GM12878 (cell line): ENCODE measurements around the gene UHMK1. TPM values are rescaled to one million over a fixed set of nuclear protein-coding genes. Genes with fewer than 3 reads are reported as not detected.

Source experiments
- ATAC-seq: fragments of 200-7000 bp; cut with Tn5 transposase; 3 replicates; pipeline ENCODE4 v1.9.1; 2020; ENCODE audit warnings: mild to moderate bottlenecking, moderate library complexity
- BruUV-seq: library from RNA; stranded (reverse); fragments of 400-500 nt; replicated peaks from 2 replicates; lab custom pipeline; 2021; lab: Mats Ljungman, UMichigan
- CTCF ChIA-PET: fragments of 300-600 bp; sonication (Branson Sonifier 250); formaldehyde crosslinking; extraction: SDS; loops from one replicate; lab custom pipeline; 2021; ENCODE audit warnings: inconsistent platforms; lab: Yijun Ruan, JAX
- POLR2A ChIA-PET: fragments of 350-600 bp; formaldehyde crosslinking; extraction: SDS; loops from one replicate; lab custom pipeline; 2021; ENCODE audit warnings: inconsistent platforms; lab: Charles Lee
- RAD21 ChIA-PET: fragments of 300-600 bp; sonication (Branson Sonifier 250); formaldehyde crosslinking; loops from one replicate; lab custom pipeline; 2023; ENCODE audit warnings: antibody characterized with exemption; ENCODE audit not compliant: unreplicated experiment; lab: Charles Lee
- SMC1A ChIA-PET: fragments of 300-600 bp; sonication (Branson Sonifier 250); formaldehyde crosslinking; loops from one replicate; lab custom pipeline; 2023; ENCODE audit not compliant: unreplicated experiment, uncharacterized antibody; lab: Charles Lee
- DNase-seq: peaks from one replicate; pipeline ENCODE4 v3.0.0-alpha.2; 2011; ENCODE audit warnings: low read depth, low spot score
- FAIRE-seq: peaks from 3 replicates; lab custom pipeline; 2011; peaks lifted over from hg19 to GRCh38; lab: Jason Lieb, UNC
- H2AFZ ChIP-seq: 2 replicates; pipeline ENCODE4 v1.6.0; 2011; ENCODE audit warnings: low read depth, low read length, control low read depth; ENCODE audit not compliant: control insufficient read depth
- H3K27ac ChIP-seq: 2 replicates; pipeline ENCODE4 v1.5.1; 2011; ENCODE audit warnings: control low read depth; ENCODE audit not compliant: control insufficient read depth, insufficient read depth
- H3K27me3 ChIP-seq, 2 experiments: replicated peaks in 1 of 2; 2 replicates each; pipeline versions ENCODE4 v1.6.0 to v1.6.1; 2011; ENCODE audit warnings: low read length in 1 of 2; ENCODE audit not compliant: control insufficient read depth in 2 of 2, insufficient read depth in 2 of 2
- H3K36me3 ChIP-seq, 2 experiments: 2 replicates each; pipeline ENCODE4 v1.5.1; 2011; ENCODE audit warnings: low read length in 1 of 2; ENCODE audit not compliant: control insufficient read depth in 2 of 2, insufficient read depth in 2 of 2
- H3K4me1 ChIP-seq: 2 replicates; pipeline ENCODE4 v1.6.1; 2011; ENCODE audit warnings: mild to moderate bottlenecking, low read length, moderate library complexity, mixed read lengths; ENCODE audit not compliant: control insufficient read depth, insufficient read depth
- H3K4me2 ChIP-seq: 2 replicates; pipeline ENCODE4 v1.6.0; 2011; ENCODE audit warnings: control low read depth; ENCODE audit not compliant: control insufficient read depth, insufficient read depth
- H3K4me3 ChIP-seq: fragments of 200-600 bp; sonication (generic); 2 replicates; pipeline ENCODE4 v1.5.1; 2016
- H3K79me2 ChIP-seq: 2 replicates; pipeline ENCODE4 v1.6.0; 2011; ENCODE audit warnings: low read length; ENCODE audit not compliant: control insufficient read depth, insufficient read depth
- H3K9ac ChIP-seq: 2 replicates; pipeline ENCODE4 v1.8.0; 2011; ENCODE audit warnings: low read length, control low read depth, mixed read lengths; ENCODE audit not compliant: control insufficient read depth, insufficient read depth
- H3K9me3 ChIP-seq: replicated peaks from 3 replicates; pipeline ENCODE4 v1.5.1; 2011; ENCODE audit warnings: mild to moderate bottlenecking, low read length; ENCODE audit not compliant: control insufficient read depth, insufficient read depth
- H4K20me1 ChIP-seq: 2 replicates; pipeline ENCODE4 v1.6.0; 2011; ENCODE audit not compliant: control insufficient read depth, insufficient read depth
- ATF7 ChIP-seq: fragments of 450-650 bp; IDR thresholded peaks from 2 replicates; pipeline ENCODE4 v1.6.1; 2016; ENCODE audit warnings: low read depth, mild to moderate bottlenecking
- CREB1 ChIP-seq: IDR thresholded peaks from 2 replicates; pipeline ENCODE4 v1.6.1; 2012; ENCODE audit warnings: low read depth, mild to moderate bottlenecking, inconsistent platforms
- GABPA ChIP-seq: IDR thresholded peaks from 2 replicates; pipeline ENCODE4 v1.6.1; 2014; ENCODE audit warnings: antibody characterized with exemption, low read depth, mild to moderate bottlenecking, inconsistent platforms
- MAX ChIP-seq: IDR thresholded peaks from 2 replicates; pipeline ENCODE4 v1.6.1; 2012; ENCODE audit warnings: low read depth, low read length, improper control_type of control experiment
- MEF2B ChIP-seq: fragments of 450-650 bp; IDR thresholded peaks from 2 replicates; pipeline ENCODE4 v1.6.1; 2018; ENCODE audit warnings: mild to moderate bottlenecking, moderate library complexity; ENCODE audit not compliant: partially characterized antibody, poor library complexity, severe bottlenecking
- MTA2 ChIP-seq: fragments of 450-650 bp; IDR thresholded peaks from 2 replicates; pipeline ENCODE4 v1.6.1; 2016; ENCODE audit warnings: low read depth, mild to moderate bottlenecking, moderate library complexity
- MYC ChIP-seq: IDR thresholded peaks from 2 replicates; pipeline ENCODE4 v1.6.1; 2011; ENCODE audit warnings: mild to moderate bottlenecking, low read length, moderate library complexity, inconsistent platforms; ENCODE audit not compliant: insufficient read depth, insufficient replicate concordance, insufficient read length, severe bottlenecking
- NFIC ChIP-seq: IDR thresholded peaks from 2 replicates; pipeline ENCODE4 v1.6.1; 2012; ENCODE audit warnings: low read depth, mild to moderate bottlenecking, inconsistent platforms, low read length, moderate library complexity
- NFYA ChIP-seq: IDR thresholded peaks from 2 replicates; pipeline ENCODE4 v1.6.1; 2011; ENCODE audit warnings: low read depth, mild to moderate bottlenecking, low read length, improper control_type of control experiment, borderline replicate concordance
- NR2C1 ChIP-seq: fragments of 450-650 bp; IDR thresholded peaks from 2 replicates; pipeline ENCODE4 v1.6.1; 2017; ENCODE audit warnings: antibody characterized with exemption, mild to moderate bottlenecking, moderate library complexity
- NR2F1 ChIP-seq: fragments of 450-650 bp; conservative IDR thresholded peaks from 2 replicates; pipeline ENCODE4 v1.6.1; 2017; ENCODE audit warnings: mild to moderate bottlenecking
- RAD51 ChIP-seq: fragments of 450-650 bp; IDR thresholded peaks from 2 replicates; pipeline ENCODE4 v1.6.1; 2016; ENCODE audit warnings: moderate library complexity, mild to moderate bottlenecking, inconsistent platforms
- SP1 ChIP-seq: IDR thresholded peaks from one replicate; pipeline ENCODE4 v1.6.1; 2011; ENCODE audit warnings: low read depth, low read length
- STAT1 ChIP-seq: fragments of 450-650 bp; conservative IDR thresholded peaks from 2 replicates; pipeline ENCODE4 v1.6.1; 2014; ENCODE audit warnings: antibody characterized with exemption, mild to moderate bottlenecking
- TAF1 ChIP-seq: IDR thresholded peaks from 2 replicates; pipeline ENCODE4 v1.6.1; 2011; ENCODE audit warnings: mild to moderate bottlenecking, low read depth, low read length, borderline replicate concordance
- ZNF217 ChIP-seq: fragments of 450-650 bp; IDR thresholded peaks from 2 replicates; pipeline ENCODE4 v1.6.1; 2017; ENCODE audit warnings: antibody characterized with exemption, mild to moderate bottlenecking
- ZZZ3 ChIP-seq: IDR thresholded peaks from 2 replicates; pipeline ENCODE4 v1.6.1; 2011; ENCODE audit warnings: low read depth; ENCODE audit not compliant: control insufficient read depth, insufficient read length
- WGBS: methylation state at CpG from one replicate; pipeline ENCODE4 v1.1.6; 2016; ENCODE audit warnings: low lambda C conversion rate; ENCODE audit not compliant: insufficient replicate concordance, insufficient coverage; ENCODE audit errors: missing lambda C conversion rate; 5-methylcytosine and 5-hydroxymethylcytosine counted together
- in situ Hi-C: fragments of 300-500 bp; cut with MboI; formaldehyde crosslinking; loops from 9 replicates; pipeline ENCODE4 v1.14.3; 2018; ENCODE audit warnings: mixed read lengths
- intact Hi-C: fragments of 100-400 bp; cut with micrococcal nuclease; formaldehyde crosslinking; loops from one replicate; pipeline ENCODE4 v1.14.2; 2022; ENCODE audit not compliant: unreplicated experiment
- polyA plus RNA-seq, 11 experiments: library from polyadenylated mRNA; depleted of rRNA in 4 of 11; unstranded in 6 of 11; stranded (reverse) in 5 of 11; fragments of >200 nt; fragmentation: Nextera tagmentation in 4 of 11; fragmentation: Illumina TruSeq in 1 of 11; extraction: Ambion mirVana in 4 of 11; extraction: Trizol in 1 of 11; gene quantifications; 1 replicate in 1 of 11; 2 replicates in 10 of 11; pipeline versions ENCODE4 v1.2.1 to v1.2.3, GENCODE V29; 2011 to 2016; ENCODE audit warnings: inconsistent platforms in 2 of 11, missing spikeins in 2 of 11, low read depth in 1 of 11
- total RNA-seq, 4 experiments: library from RNA; depleted of rRNA in 3 of 4; stranded (reverse); fragments of >200 nt in 3 of 4; fragmentation: Illumina TruSeq in 1 of 4; extraction: Trizol in 1 of 4; gene quantifications; 2 replicates each; pipeline versions ENCODE4 v1.2.1 to v1.2.3, GENCODE V29; 2013 to 2021

The UHMK1 gene
- total and polyA plus RNA-seq, 10 of the 15 experiments (the other 5 are each of a cell fraction or from before 2014, with no cell fraction given) = 5.7 to 52.7 (median 28.3) TPM

DNA sequence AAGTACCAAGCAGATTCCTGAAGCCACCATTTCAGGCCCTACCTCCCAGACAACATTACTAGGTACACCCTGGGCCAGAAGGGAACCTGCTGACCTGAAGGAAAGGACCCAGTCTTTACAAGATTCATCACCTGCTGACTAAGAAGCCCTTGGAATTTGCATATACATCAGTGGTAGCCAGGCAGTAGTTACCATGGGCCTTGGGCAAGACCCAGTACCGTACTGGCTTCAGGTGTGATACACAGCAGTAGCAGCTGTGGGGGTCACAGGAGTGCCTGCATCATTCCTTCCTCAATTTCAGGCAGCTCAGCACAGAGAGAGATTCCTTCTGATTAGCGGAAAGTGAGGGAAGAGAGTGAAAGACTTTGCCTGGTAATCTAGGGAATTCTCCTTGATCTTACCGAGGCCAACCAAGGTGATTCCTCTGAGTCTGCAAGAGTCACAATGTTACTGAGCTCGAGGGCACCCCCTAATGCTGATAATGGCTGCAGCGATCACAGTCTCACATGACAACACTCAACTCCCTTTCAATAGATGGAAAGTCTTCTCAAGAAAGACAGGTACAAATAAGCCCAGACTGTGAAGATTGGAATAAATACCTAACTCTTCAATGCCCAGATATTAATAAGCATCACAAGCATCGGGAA is 22.0 kb upstream of the UHMK1 start:
- Histone ChIP-seq H4K20me1 (no peaks in the 10 kb centered on the region), H3K4me1 (no peaks in the 10 kb centered on the region), H3K36me3 (no peaks in the 10 kb centered on the region), H3K9me3 (no peaks in the 10 kb centered on the region; the same call in 2 of the 3 replicates), H3K27ac (no peak overlapping the region), H3K4me2 (no peak overlapping the region), H3K79me2 (no peaks in the 10 kb centered on the region), H2AFZ (no peak overlapping the region), H3K27me3 (no peaks in the 10 kb centered on the region), H3K4me3 (no peak overlapping the region), H3K9ac (no peak overlapping the region)
- no TSS peak for BruUV-seq
- TF ChIP-seq MTA2 = no peak
- no peak for TF ChIP-seq MEF2B
- 29% methylated on average over 6 of the region's 6 CpGs for WGBS
- ChIA-PET SMC1A (no interaction called here), CTCF (interaction anchor here (1.0 kb wide), 1 partner anchor 71 kb away, joined by 3 read pairs; no protein-coding TSS in a partner anchor), RAD21 (no interaction called here), POLR2A (no interaction called here)
- DNase-seq (no peak), ATAC-seq (no peak), FAIRE-seq (no peak)
- intact Hi-C loops = no loop called here
- in situ Hi-C loops = no loop called here

DNA sequence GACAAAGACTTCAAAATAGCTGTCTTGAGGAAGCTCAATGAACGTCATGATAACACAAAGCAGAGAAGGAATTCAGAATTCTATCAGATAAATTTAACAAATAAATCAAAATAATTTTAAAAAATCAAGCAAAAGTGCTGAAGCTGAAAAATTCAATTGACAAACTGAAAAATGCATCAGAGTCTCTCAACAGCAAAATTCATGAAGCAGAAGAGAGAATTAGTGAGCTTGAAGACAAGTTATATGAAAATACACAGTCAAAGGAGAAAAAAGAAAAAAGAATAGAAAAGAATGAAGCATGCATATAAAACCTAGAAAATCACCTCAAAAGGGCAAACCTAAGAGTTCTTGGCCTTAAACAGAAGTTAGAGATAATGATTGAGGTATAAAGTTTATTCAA is 21.0 kb upstream of the UHMK1 start:
- POLR2A ChIA-PET = no interaction called here
- no peaks in the 10 kb centered on the region for H3K27me3 ChIP-seq
- intact Hi-C loops = no loop called here
- TF ChIP-seq ZZZ3 = no peak
- no peak for TF ChIP-seq ATF7
- no peak for TF ChIP-seq MAX
- TF ChIP-seq NFIC = no peak
- no peak for TF ChIP-seq STAT1
- no peak for TF ChIP-seq MTA2
- no peak for TF ChIP-seq NFYA
- no peak for TF ChIP-seq MYC
- no peak for TF ChIP-seq TAF1
- no peak for TF ChIP-seq NR2F1
- no peak for TF ChIP-seq GABPA
- TF ChIP-seq NR2C1 = no peak
- TF ChIP-seq SP1 = no peak
- TF ChIP-seq CREB1 = no peak
- no peak for TF ChIP-seq RAD51
- no peak for TF ChIP-seq ZNF217
- TF ChIP-seq, all 136 proteins: peak for 0
- BruUV-seq = no TSS peak
- ChIA-PET RAD21 (no interaction called here), CTCF (no interaction called here), SMC1A (no interaction called here)
- no peaks in the 10 kb centered on the region for H4K20me1 ChIP-seq
- no peaks in the 10 kb centered on the region for H3K36me3 ChIP-seq
- H3K27ac ChIP-seq = no peak overlapping the region
- 0% methylated on average over 1 of the region's 1 CpG for WGBS
- no peak for FAIRE-seq
- in situ Hi-C loops = no loop called here
- ATAC-seq = no peak
- no peak overlapping the region for H3K4me3 ChIP-seq
- no peak for DNase-seq
- H3K4me2 ChIP-seq = no peak overlapping the region
- H3K9ac ChIP-seq = no peak overlapping the region
- no peaks in the 10 kb centered on the region for H3K79me2 ChIP-seq
- H3K4me1 ChIP-seq = no peaks in the 10 kb centered on the region
- no peaks in the 10 kb centered on the region; the same call in 2 of the 3 replicates for H3K9me3 ChIP-seq
- H2AFZ ChIP-seq = no peak overlapping the region
